ENCODE data around the gene ARMC6.

ARMC6 gene

GRCh38 chr19:19025861-19026260 is 7.5 kb upstream of the ARMC6 start:
- DNase-seq: no peak

GRCh38 chr19:19026299-19026971 is 7.0 kb upstream of the ARMC6 start:
- DNase-seq: no peak

GRCh38 chr19:19027228-19027627 is 6.2 kb upstream of the ARMC6 start:
- no peak for DNase-seq

- DNase-seq: no peak
Measured at GRCh38 chr19:19028526-19028925, 4.9 kb upstream of the ARMC6 start.

GRCh38 chr19:19031891-19032290 is 1.5 kb upstream of the ARMC6 start:
- no peak for DNase-seq

GRCh38 chr19:19032420-19033175 is 805 bp upstream of the ARMC6 start:
- peak; percentile 77 for DNase-seq

- peak; percentile 17 for DNase-seq
Measured at GRCh38 chr19:19033176-19033425, 302 bp upstream of the ARMC6 start.

GRCh38 chr19:19034204-19034624 is 811 bp downstream of the ARMC6 start:
- peak; percentile 46 for DNase-seq

GRCh38 chr19:19039901-19040300 is 6.5 kb downstream of the ARMC6 start:
- DNase-seq: peak; percentile 29

GRCh38 chr19:19040417-19040816 is 7.0 kb downstream of the ARMC6 start:
- DNase-seq: no peak

- no peak for DNase-seq
Measured at GRCh38 chr19:19042732-19043280, 9.4 kb downstream of the ARMC6 start.

- no peak for DNase-seq
Measured at GRCh38 chr19:19043481-19043880, 10.1 kb downstream of the ARMC6 start.

- no peak for DNase-seq
Measured at GRCh38 chr19:19043881-19044280, 10.5 kb downstream of the ARMC6 start.

GRCh38 chr19:19049406-19049805 is 16.0 kb downstream of the ARMC6 start:
- no peak for DNase-seq

GRCh38 chr19:19050104-19050503 is 16.7 kb downstream of the ARMC6 start:
- no peak for DNase-seq

GRCh38 chr19:19050731-19051130 is 17.3 kb downstream of the ARMC6 start:
- DNase-seq: no peak

GRCh38 chr19:19051478-19052213 is 18.2 kb downstream of the ARMC6 start:
- DNase-seq: no peak

GRCh38 chr19:19052921-19053320 is 19.5 kb downstream of the ARMC6 start:
- DNase-seq: no peak

- DNase-seq: peak; percentile 65
Measured at GRCh38 chr19:19053508-19054314, 20.3 kb downstream of the ARMC6 start.

GRCh38 chr19:19054315-19054938 is 21.0 kb downstream of the ARMC6 start:
- no peak for DNase-seq

GRCh38 chr19:19054939-19055440 is 21.6 kb downstream of the ARMC6 start:
- DNase-seq: no peak

GRCh38 chr19:19055701-19056100 is 22.3 kb downstream of the ARMC6 start:
- no peak for DNase-seq
